K562 (cell line): ENCODE measurements around the gene FAM131C. TPM values are rescaled to one million over a fixed set of nuclear protein-coding genes. Genes with fewer than 3 reads are reported as not detected.

Source experiments
- HDAC1 ChIP-seq, 2 experiments: fragments of 450-650 bp; IDR thresholded peaks; 2 replicates each; pipeline ENCODE4 v1.6.1; 2016 to 2017; ENCODE audit warnings: inconsistent platforms in 1 of 2, mild to moderate bottlenecking in 1 of 2, moderate library complexity in 1 of 2
- KLF13 ChIP-seq: fragments of 450-650 bp; IDR thresholded peaks from 2 replicates; pipeline ENCODE4 v1.6.1; 2016; ENCODE audit warnings: missing genetic modification characterization, low read depth, mild to moderate bottlenecking, missing compliant biosample characterization, moderate library complexity, borderline replicate concordance
- MAFG ChIP-seq: fragments of 450-650 bp; conservative IDR thresholded peaks from 2 replicates; pipeline ENCODE4 v1.6.1; 2016; ENCODE audit warnings: missing genetic modification characterization, missing compliant biosample characterization
- PCBP1 ChIP-seq: fragments of 200-400 bp; formaldehyde crosslinking; IDR thresholded peaks from 2 replicates; pipeline ENCODE4 v1.6.1; 2018; ENCODE audit warnings: mild to moderate bottlenecking, low read depth, low read length; ENCODE audit not compliant: poor library complexity, severe bottlenecking
- PHF8 ChIP-seq: fragments of 200-600 bp; sonication (generic); IDR thresholded peaks from 2 replicates; pipeline ENCODE4 v1.6.1; 2012; ENCODE audit warnings: mixed run types, mild to moderate bottlenecking, inconsistent platforms, low read length, moderate library complexity, borderline replicate concordance
- POLR2AphosphoS2 ChIP-seq: IDR thresholded peaks from 2 replicates; pipeline ENCODE4 v1.6.1; 2012; ENCODE audit warnings: low read length, improper control_type of control experiment
- RBM22 ChIP-seq: fragments of 200-400 bp; formaldehyde crosslinking; IDR thresholded peaks from 2 replicates; pipeline ENCODE4 v1.6.1; 2018; ENCODE audit warnings: low read length, low read depth; ENCODE audit not compliant: poor library complexity, severe bottlenecking
- RBM39 ChIP-seq: fragments of 200-400 bp; formaldehyde crosslinking; optimal IDR thresholded peaks from 2 replicates; pipeline ENCODE3; 2018; ENCODE audit warnings: low read depth, low read length
- TEAD4 ChIP-seq, 2 experiments: sonication (generic) in 1 of 2; formaldehyde crosslinking in 1 of 2; IDR thresholded peaks; 2 replicates each; pipeline versions ENCODE4 v1.6.1 to v1.8.0; 2012 to 2022; ENCODE audit warnings: borderline replicate concordance in 1 of 2, inconsistent platforms in 1 of 2, low read length in 1 of 2, mild to moderate bottlenecking in 1 of 2, missing genetic modification reagents in 1 of 2
- ZNF384 ChIP-seq: IDR thresholded peaks from 2 replicates; pipeline ENCODE4 v1.6.1; 2012; ENCODE audit warnings: low read depth, low read length, improper control_type of control experiment
- ZNF445 ChIP-seq: fragments of 250-450 bp; sonication (Bioruptor Pico); IDR thresholded peaks from 2 replicates; pipeline ENCODE4 v1.4.0; 2020; ENCODE audit warnings: low read depth, mild to moderate bottlenecking, moderate library complexity
- polyA plus RNA-seq, 8 experiments: library from polyadenylated mRNA; depleted of rRNA in 4 of 8; stranded (reverse) in 5 of 8; unstranded in 3 of 8; fragments of >200 nt; fragmentation: Nextera tagmentation in 2 of 8; fragmentation: Illumina TruSeq in 1 of 8; extraction: Ambion mirVana in 2 of 8; extraction: Trizol in 1 of 8; gene quantifications; 2 replicates each; pipeline versions ENCODE4 v1.2.1 to v1.2.3, GENCODE V29; 2011 to 2014; ENCODE audit warnings: inconsistent platforms in 1 of 8, missing spikeins in 1 of 8
- total RNA-seq, 7 experiments: library from RNA; depleted of rRNA in 6 of 7; stranded (reverse); fragments of >200 nt in 6 of 7; fragmentation: Illumina TruSeq in 2 of 7; extraction: Trizol in 2 of 7; gene quantifications; 2 replicates each; pipeline versions ENCODE4 v1.2.1 to v1.2.3, GENCODE V29; 2011 to 2021; ENCODE audit warnings: low replicate concordance in 1 of 7
- TF ChIP-seq, protein P1 (sequence below), 2 experiments: fragments of 450-650 bp in 1 of 2; IDR thresholded peaks; 2 replicates each; pipeline ENCODE4 v1.6.1; 2011 to 2017; ENCODE audit warnings: low read depth in 2 of 2, antibody characterized with exemption in 1 of 2, borderline replicate concordance in 1 of 2, low read length in 1 of 2, mild to moderate bottlenecking in 1 of 2, mixed read lengths in 1 of 2; ENCODE audit not compliant: control insufficient read depth in 1 of 2
- TF ChIP-seq, protein P2 (sequence below), 2 experiments: fragments of 450-650 bp; IDR thresholded peaks; 2 replicates each; pipeline ENCODE4 v1.6.1; 2018; ENCODE audit warnings: mild to moderate bottlenecking in 2 of 2, low read depth in 1 of 2; ENCODE audit not compliant: partially characterized antibody in 2 of 2

FAM131C gene
- total and polyA plus RNA-seq, 9 of the 15 experiments (the other 6 are each of a cell fraction or from before 2014, with no cell fraction given) = 0.10 to 0.29 (median 0.16) TPM; not detected in 6

DNA sequence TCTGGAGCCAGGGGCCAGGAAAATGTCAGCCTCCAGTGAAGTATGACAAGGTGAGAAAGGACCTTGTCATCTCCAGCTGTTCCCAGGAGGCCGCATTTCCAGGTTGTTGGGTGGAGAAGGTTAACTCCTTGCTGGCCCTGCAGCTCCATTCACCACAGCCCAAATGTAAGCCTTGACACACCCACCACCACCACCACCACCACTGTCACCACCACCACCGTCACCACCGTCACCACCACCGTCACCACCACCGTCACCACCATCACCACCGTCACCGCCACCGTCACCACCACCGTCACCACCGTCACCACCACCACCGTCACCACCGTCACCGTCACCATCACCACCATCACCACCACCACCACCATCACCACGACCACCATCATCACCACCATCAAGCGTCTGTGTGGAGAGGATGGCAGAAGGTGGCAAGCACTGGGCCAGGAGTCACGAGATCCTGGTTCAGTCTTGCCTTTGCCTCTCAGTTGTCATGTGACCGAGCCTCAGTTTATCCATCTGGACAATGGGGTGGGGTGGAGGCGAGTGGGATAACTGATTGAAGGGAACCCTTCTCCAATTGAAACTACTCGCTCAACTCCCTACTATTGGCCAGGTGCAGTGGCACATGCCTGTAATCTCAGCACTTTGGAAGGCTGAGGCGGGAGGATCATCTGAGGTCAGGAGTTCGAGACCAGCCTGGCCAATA is 21.2 kb upstream of the FAM131C start (continued):
- TF ChIP-seq, protein P1, sequence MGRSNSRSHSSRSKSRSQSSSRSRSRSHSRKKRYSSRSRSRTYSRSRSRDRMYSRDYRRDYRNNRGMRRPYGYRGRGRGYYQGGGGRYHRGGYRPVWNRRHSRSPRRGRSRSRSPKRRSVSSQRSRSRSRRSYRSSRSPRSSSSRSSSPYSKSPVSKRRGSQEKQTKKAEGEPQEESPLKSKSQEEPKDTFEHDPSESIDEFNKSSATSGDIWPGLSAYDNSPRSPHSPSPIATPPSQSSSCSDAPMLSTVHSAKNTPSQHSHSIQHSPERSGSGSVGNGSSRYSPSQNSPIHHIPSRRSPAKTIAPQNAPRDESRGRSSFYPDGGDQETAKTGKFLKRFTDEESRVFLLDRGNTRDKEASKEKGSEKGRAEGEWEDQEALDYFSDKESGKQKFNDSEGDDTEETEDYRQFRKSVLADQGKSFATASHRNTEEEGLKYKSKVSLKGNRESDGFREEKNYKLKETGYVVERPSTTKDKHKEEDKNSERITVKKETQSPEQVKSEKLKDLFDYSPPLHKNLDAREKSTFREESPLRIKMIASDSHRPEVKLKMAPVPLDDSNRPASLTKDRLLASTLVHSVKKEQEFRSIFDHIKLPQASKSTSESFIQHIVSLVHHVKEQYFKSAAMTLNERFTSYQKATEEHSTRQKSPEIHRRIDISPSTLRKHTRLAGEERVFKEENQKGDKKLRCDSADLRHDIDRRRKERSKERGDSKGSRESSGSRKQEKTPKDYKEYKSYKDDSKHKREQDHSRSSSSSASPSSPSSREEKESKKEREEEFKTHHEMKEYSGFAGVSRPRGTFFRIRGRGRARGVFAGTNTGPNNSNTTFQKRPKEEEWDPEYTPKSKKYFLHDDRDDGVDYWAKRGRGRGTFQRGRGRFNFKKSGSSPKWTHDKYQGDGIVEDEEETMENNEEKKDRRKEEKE (IDR thresholded peaks at IDR 0.05; ENCODE audit: borderline replicate concordance in 1 of 2, control insufficient read depth in 1 of 2, low read depth in 2 of 2, low read length in 1 of 2) = no peak
- TF ChIP-seq ZNF384 = no peak
- no peak for TF ChIP-seq TEAD4 (IDR thresholded peaks at IDR 0.05; ENCODE audit: low read length)
- TF ChIP-seq TEAD4 (CRISPR knock-in tag; IDR thresholded peaks at IDR 0.05; ENCODE audit: borderline replicate concordance) = no peak
- 0 out of 4 replicates have a peak, but pooled peaks of 1 of the 2 experiments have one; percentile 30 for TF ChIP-seq HDAC1 (IDR thresholded peaks at IDR 0.05)
- TF ChIP-seq, protein P2, sequence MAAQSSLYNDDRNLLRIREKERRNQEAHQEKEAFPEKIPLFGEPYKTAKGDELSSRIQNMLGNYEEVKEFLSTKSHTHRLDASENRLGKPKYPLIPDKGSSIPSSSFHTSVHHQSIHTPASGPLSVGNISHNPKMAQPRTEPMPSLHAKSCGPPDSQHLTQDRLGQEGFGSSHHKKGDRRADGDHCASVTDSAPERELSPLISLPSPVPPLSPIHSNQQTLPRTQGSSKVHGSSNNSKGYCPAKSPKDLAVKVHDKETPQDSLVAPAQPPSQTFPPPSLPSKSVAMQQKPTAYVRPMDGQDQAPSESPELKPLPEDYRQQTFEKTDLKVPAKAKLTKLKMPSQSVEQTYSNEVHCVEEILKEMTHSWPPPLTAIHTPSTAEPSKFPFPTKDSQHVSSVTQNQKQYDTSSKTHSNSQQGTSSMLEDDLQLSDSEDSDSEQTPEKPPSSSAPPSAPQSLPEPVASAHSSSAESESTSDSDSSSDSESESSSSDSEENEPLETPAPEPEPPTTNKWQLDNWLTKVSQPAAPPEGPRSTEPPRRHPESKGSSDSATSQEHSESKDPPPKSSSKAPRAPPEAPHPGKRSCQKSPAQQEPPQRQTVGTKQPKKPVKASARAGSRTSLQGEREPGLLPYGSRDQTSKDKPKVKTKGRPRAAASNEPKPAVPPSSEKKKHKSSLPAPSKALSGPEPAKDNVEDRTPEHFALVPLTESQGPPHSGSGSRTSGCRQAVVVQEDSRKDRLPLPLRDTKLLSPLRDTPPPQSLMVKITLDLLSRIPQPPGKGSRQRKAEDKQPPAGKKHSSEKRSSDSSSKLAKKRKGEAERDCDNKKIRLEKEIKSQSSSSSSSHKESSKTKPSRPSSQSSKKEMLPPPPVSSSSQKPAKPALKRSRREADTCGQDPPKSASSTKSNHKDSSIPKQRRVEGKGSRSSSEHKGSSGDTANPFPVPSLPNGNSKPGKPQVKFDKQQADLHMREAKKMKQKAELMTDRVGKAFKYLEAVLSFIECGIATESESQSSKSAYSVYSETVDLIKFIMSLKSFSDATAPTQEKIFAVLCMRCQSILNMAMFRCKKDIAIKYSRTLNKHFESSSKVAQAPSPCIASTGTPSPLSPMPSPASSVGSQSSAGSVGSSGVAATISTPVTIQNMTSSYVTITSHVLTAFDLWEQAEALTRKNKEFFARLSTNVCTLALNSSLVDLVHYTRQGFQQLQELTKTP (IDR thresholded peaks at IDR 0.05; ENCODE audit: low read depth in 1 of 2, partially characterized antibody in 2 of 2) = no peak
- TF ChIP-seq RBM39 = no peak
- no peak for TF ChIP-seq PHF8
- TF ChIP-seq MAFG (tag) = no peak
- TF ChIP-seq RBM22 = no peak
- no peak for TF ChIP-seq POLR2AphosphoS2
- TF ChIP-seq ZNF445 = no peak
- TF ChIP-seq PCBP1 = no peak
- no peak for TF ChIP-seq KLF13 (tag)
